HepG2 (cell line): ENCODE measurements around the gene SCT. TPM values are rescaled to one million over a fixed set of nuclear protein-coding genes. Genes with fewer than 3 reads are reported as not detected.

ENCODE experiments used
- ATAC-seq: fragments of 200-7000 bp; cut with Tn5 transposase; 3 replicates; pipeline ENCODE4 v1.9.1; 2020; ENCODE audit warnings: mild to moderate bottlenecking, moderate library complexity
- BruUV-seq: library from RNA; stranded (reverse); fragments of 400-500 nt; replicated peaks from 2 replicates; lab custom pipeline; 2021; lab: Mats Ljungman, UMichigan
- CTCF ChIA-PET: fragments of 300-600 bp; formaldehyde crosslinking; extraction: SDS; loops from one replicate; lab custom pipeline; 2021; ENCODE audit warnings: low total read pairs, inconsistent platforms, low intra/inter-chr PET ratio; lab: Yijun Ruan, JAX
- POLR2A ChIA-PET: fragments of 350-600 bp; sonication (Branson Sonifier 250); formaldehyde crosslinking; loops from one replicate; lab custom pipeline; 2020; ENCODE audit warnings: antibody characterized with exemption, inconsistent platforms; lab: Yijun Ruan, JAX
- DNase-seq: peaks from one replicate; pipeline ENCODE4 v3.0.0-alpha.2; 2015; ENCODE audit warnings: low spot score
- FAIRE-seq: peaks from 3 replicates; lab custom pipeline; 2011; peaks lifted over from hg19 to GRCh38; lab: Jason Lieb, UNC
- H2AFZ ChIP-seq: one replicate; pipeline ENCODE4 v1.6.1; 2011; ENCODE audit warnings: low read length, inconsistent platforms
- H3K27ac ChIP-seq: fragments of 300-600 bp; 3 replicates; pipeline ENCODE4 v1.8.0; 2011; ENCODE audit warnings: mixed run types, mild to moderate bottlenecking, mixed read lengths, low read length, inconsistent platforms; ENCODE audit not compliant: insufficient read depth; ENCODE audit errors: extremely low read length
- H3K27me3 ChIP-seq, 2 experiments: fragments of 200-600 bp in 1 of 2; 2 replicates in 1 of 2; 3 replicates in 1 of 2; pipeline versions ENCODE4 v1.6.0 to v1.8.0; 2011; ENCODE audit warnings: low read length in 2 of 2, mild to moderate bottlenecking in 2 of 2, moderate library complexity in 2 of 2, inconsistent platforms in 1 of 2; ENCODE audit not compliant: insufficient read depth in 2 of 2, control insufficient read depth in 1 of 2
- H3K36me3 ChIP-seq, 2 experiments: fragments of 200-600 bp in 1 of 2; replicated peaks in 1 of 2; 2 replicates in 1 of 2; 3 replicates in 1 of 2; pipeline versions ENCODE4 v1.5.1 to v1.8.0; 2011; ENCODE audit warnings: low read length in 2 of 2, inconsistent platforms in 1 of 2; ENCODE audit not compliant: insufficient read depth in 2 of 2, control insufficient read depth in 1 of 2
- H3K4me1 ChIP-seq: 2 replicates; pipeline ENCODE4 v1.5.1; 2012; ENCODE audit warnings: low read length, inconsistent platforms; ENCODE audit not compliant: insufficient read depth
- H3K4me2 ChIP-seq: 2 replicates; pipeline ENCODE4 v1.6.0; 2011; ENCODE audit warnings: low read depth, low read length, inconsistent platforms
- H3K4me3 ChIP-seq, 3 experiments: fragments of 200-600 bp in 1 of 3; sonication (generic), shearing (Covaris generic) in 1 of 3; replicated peaks in 1 of 3; 2 replicates each; pipeline ENCODE4 v1.5.1; 2011 to 2016; ENCODE audit warnings: low read length in 3 of 3, inconsistent platforms in 2 of 3, low read depth in 2 of 3, mild to moderate bottlenecking in 2 of 3, control low read depth in 1 of 3, mixed read lengths in 1 of 3; ENCODE audit not compliant: insufficient read depth in 1 of 3
- H3K79me2 ChIP-seq: one replicate; pipeline ENCODE4 v1.6.1; 2011; ENCODE audit warnings: low read length, inconsistent platforms; ENCODE audit not compliant: insufficient read depth
- H3K9ac ChIP-seq: 2 replicates; pipeline ENCODE4 v1.6.0; 2011; ENCODE audit warnings: mild to moderate bottlenecking, low read depth, low read length, inconsistent platforms; ENCODE audit not compliant: insufficient read depth
- H3K9me3 ChIP-seq: 2 replicates; pipeline ENCODE4 v1.5.1; 2012; ENCODE audit warnings: mild to moderate bottlenecking, low read length
- H4K20me1 ChIP-seq: 2 replicates; pipeline ENCODE4 v1.6.0; 2011; ENCODE audit warnings: inconsistent platforms, mild to moderate bottlenecking, low read length, moderate library complexity; ENCODE audit not compliant: insufficient read depth
- BCL3 ChIP-seq: sonication (generic); formaldehyde crosslinking; IDR thresholded peaks from 2 replicates; pipeline ENCODE4 v1.5.1; 2020; ENCODE audit warnings: mild to moderate bottlenecking, missing genetic modification reagents, moderate library complexity
- GMEB2 ChIP-seq: IDR thresholded peaks from 2 replicates; pipeline ENCODE4 v1.6.1; 2016; ENCODE audit warnings: missing biosample characterization, missing genetic modification reagents, low read depth
- HNRNPK ChIP-seq: fragments of 200-400 bp; formaldehyde crosslinking; IDR thresholded peaks from 2 replicates; pipeline ENCODE4 v1.6.1; 2018; ENCODE audit warnings: low read length, low read depth, moderate library complexity, mild to moderate bottlenecking; ENCODE audit not compliant: poor library complexity, severe bottlenecking
- JUN ChIP-seq: sonication (generic); formaldehyde crosslinking; IDR thresholded peaks from 2 replicates; pipeline ENCODE4 v1.4.0; 2020; ENCODE audit warnings: mild to moderate bottlenecking, missing genetic modification reagents
- RBM22 ChIP-seq: fragments of 200-400 bp; formaldehyde crosslinking; optimal IDR thresholded peaks from 2 replicates; pipeline ENCODE3; 2017; ENCODE audit warnings: mild to moderate bottlenecking, low read length, moderate library complexity
- TAF1 ChIP-seq: sonication (generic); formaldehyde crosslinking; IDR thresholded peaks from 2 replicates; pipeline ENCODE4 v1.4.0; 2020; ENCODE audit warnings: missing genetic modification reagents
- ZNF256 ChIP-seq: sonication (generic); formaldehyde crosslinking; conservative IDR thresholded peaks from 2 replicates; pipeline ENCODE4 v1.4.0; 2020; ENCODE audit warnings: missing genetic modification reagents
- ZSCAN31 ChIP-seq: sonication (generic); formaldehyde crosslinking; IDR thresholded peaks from 2 replicates; pipeline ENCODE4 v1.5.0; 2020; ENCODE audit warnings: low read depth, mild to moderate bottlenecking, missing genetic modification reagents
- WGBS: methylation state at CpG from one replicate; pipeline ENCODE4 v1.1.6; 2017; ENCODE audit warnings: low lambda C conversion rate; 5-methylcytosine and 5-hydroxymethylcytosine counted together
- in situ Hi-C: cut with HindIII; loops from 2 replicates; pipeline ENCODE4 v1.10.0; 2017; ENCODE audit warnings: low pct_unique_long_range_greater_than_20kb; ENCODE audit not compliant: extremely low pct_ligation_motif_present
- intact Hi-C: fragments of 100-400 bp; cut with micrococcal nuclease; formaldehyde crosslinking; loops from one replicate; pipeline ENCODE4 v1.10.0; 2022; ENCODE audit not compliant: unreplicated experiment
- polyA plus RNA-seq, 8 experiments: library from polyadenylated mRNA; depleted of rRNA in 3 of 8; stranded (reverse) in 7 of 8; unstranded in 1 of 8; fragments of >200 nt; fragmentation: Illumina TruSeq in 4 of 8; extraction: Trizol in 4 of 8; gene quantifications; 2 replicates each; pipeline versions ENCODE4 v1.2.1 to v1.2.3, GENCODE V29; 2011 to 2016; ENCODE audit warnings: low read depth in 4 of 8, missing spikeins in 1 of 8, mixed read lengths in 1 of 8; ENCODE audit not compliant: insufficient read depth in 1 of 8
- total RNA-seq, 5 experiments: library from RNA; depleted of rRNA; stranded (reverse); fragments of >200 nt; fragmentation: Illumina TruSeq; extraction: Trizol; gene quantifications; 2 replicates each; pipeline ENCODE4 v1.2.3, GENCODE V29; 2016; ENCODE audit warnings: low read depth in 1 of 5
- TF ChIP-seq, protein P1 (sequence below): sonication (generic); formaldehyde crosslinking; IDR thresholded peaks from 2 replicates; pipeline ENCODE4 v1.4.0; 2020; ENCODE audit warnings: missing genetic modification reagents, mild to moderate bottlenecking, borderline replicate concordance

The SCT gene
- total and polyA plus RNA-seq, 2 of the 13 experiments (the other 11 are each of a cell fraction or from before 2014, with no cell fraction given), result not detected

- H3K36me3 ChIP-seq, result peaks cover 0 to 15% of the 10 kb centered on the region in 2 experiments; a peak in 2 of 5 replicates
- H3K4me3 ChIP-seq, result no peak overlapping the region
- in situ Hi-C loops, result no loop called here
- ATAC-seq (no peak), DNase-seq (no peak), FAIRE-seq (no peak)
- H2AFZ ChIP-seq, result no peak overlapping the region
- no peak overlapping the region for H3K4me2 ChIP-seq
- intact Hi-C loops, result loop anchor here (10.0 kb wide), 1 partner anchor 64 kb away; no protein-coding TSS in a partner anchor
- H3K9me3 ChIP-seq, result no peaks in the 10 kb centered on the region
- H3K27ac ChIP-seq, result no peak overlapping the region
- ChIA-PET CTCF (no interaction called here), POLR2A (no interaction called here)
- no peaks in the 10 kb centered on the region for H3K79me2 ChIP-seq
- H3K9ac ChIP-seq, result no peak overlapping the region
- H3K4me1 ChIP-seq, result peaks cover 8% of the 10 kb centered on the region
- no peaks in the 10 kb centered on the region for H3K27me3 ChIP-seq
- 98% methylated on average over 17 of the region's 24 CpGs for WGBS
- no peaks in the 10 kb centered on the region; the same call in 1 of the 2 replicates for H4K20me1 ChIP-seq
- no TSS peak for BruUV-seq
- TF ChIP-seq RBM22 (peak; percentile 35), ZSCAN31 (CRISPR knock-in tag) (no peak), TAF1 (CRISPR knock-in tag) (no peak), GMEB2 (no peak), HNRNPK (no peak), JUN (CRISPR knock-in tag) (no peak), BCL3 (CRISPR knock-in tag) (no peak), ZNF256 (CRISPR knock-in tag) (no peak)
- TF ChIP-seq, protein P1, sequence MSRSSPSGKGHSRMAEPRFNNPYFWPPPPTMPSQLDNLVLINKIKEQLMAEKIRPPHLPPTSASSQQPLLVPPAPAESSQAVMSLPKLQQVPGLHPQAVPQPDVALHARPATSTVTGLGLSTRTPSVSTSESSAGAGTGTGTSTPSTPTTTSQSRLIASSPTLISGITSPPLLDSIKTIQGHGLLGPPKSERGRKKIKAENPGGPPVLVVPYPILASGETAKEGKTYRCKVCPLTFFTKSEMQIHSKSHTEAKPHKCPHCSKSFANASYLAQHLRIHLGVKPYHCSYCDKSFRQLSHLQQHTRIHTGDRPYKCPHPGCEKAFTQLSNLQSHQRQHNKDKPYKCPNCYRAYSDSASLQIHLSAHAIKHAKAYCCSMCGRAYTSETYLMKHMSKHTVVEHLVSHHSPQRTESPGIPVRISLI (CRISPR knock-in tag), result no peak
Observed at GRCh38 chr11:618856-619627, 7.9 kb downstream of the SCT start.
